Body of pancreas (tissue), 4 donors: ENCODE measurements around the gene PCDHB12.

Experiments
- POLR2A ChIP-seq, 3 donors: fragments of 450-650 bp; IDR thresholded peaks; one replicate each; pipeline ENCODE4 v1.6.1; 2016; ENCODE audit warnings: antibody characterized with exemption in 3 of 3, mild to moderate bottlenecking in 2 of 3
- TF ChIP-seq, protein P1 (sequence below), 7 experiments: fragments of 450-650 bp in 4 of 7; fragments of 200-600 bp in 3 of 7; sonication (generic) in 3 of 7; IDR thresholded peaks; one replicate each; pipeline ENCODE4 v1.5.1; 2016 to 2019; ENCODE audit warnings: antibody characterized with exemption in 7 of 7

- TF ChIP-seq, protein P1, sequence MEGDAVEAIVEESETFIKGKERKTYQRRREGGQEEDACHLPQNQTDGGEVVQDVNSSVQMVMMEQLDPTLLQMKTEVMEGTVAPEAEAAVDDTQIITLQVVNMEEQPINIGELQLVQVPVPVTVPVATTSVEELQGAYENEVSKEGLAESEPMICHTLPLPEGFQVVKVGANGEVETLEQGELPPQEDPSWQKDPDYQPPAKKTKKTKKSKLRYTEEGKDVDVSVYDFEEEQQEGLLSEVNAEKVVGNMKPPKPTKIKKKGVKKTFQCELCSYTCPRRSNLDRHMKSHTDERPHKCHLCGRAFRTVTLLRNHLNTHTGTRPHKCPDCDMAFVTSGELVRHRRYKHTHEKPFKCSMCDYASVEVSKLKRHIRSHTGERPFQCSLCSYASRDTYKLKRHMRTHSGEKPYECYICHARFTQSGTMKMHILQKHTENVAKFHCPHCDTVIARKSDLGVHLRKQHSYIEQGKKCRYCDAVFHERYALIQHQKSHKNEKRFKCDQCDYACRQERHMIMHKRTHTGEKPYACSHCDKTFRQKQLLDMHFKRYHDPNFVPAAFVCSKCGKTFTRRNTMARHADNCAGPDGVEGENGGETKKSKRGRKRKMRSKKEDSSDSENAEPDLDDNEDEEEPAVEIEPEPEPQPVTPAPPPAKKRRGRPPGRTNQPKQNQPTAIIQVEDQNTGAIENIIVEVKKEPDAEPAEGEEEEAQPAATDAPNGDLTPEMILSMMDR (IDR thresholded peaks at IDR 0.05), result peak in 5 of 7 experiments; percentile 7 to 38 (median 24)
- TF ChIP-seq POLR2A (IDR thresholded peaks at IDR 0.05), result no peak
Observed at GRCh38 chr5:141208478-141208877, at the start of gene PCDHB12.
